Measurements from ENCODE around the gene NANP. TPM values are rescaled to one million over a fixed set of nuclear protein-coding genes. Genes with fewer than 3 reads are reported as not detected.
"Not testable (repeated sequence)": the region's sequence is repeated elsewhere in the genome, so short reads cannot be mapped to it uniquely, and the experiment has no call there.

The NANP gene
- total RNA-seq, 4 donors from 2014 or later = 5.0 to 7.7 (median 5.6) TPM

GRCh38 chr20:25659999-25660398 is 36.2 kb upstream of the NANP start:
- no peak overlapping the region for H3K4me3 ChIP-seq

GRCh38 chr20:25654487-25654886 is 30.7 kb upstream of the NANP start:
- Histone ChIP-seq H3K4me3 (no peak overlapping the region), H3K9me3 (no peaks in the 10 kb centered on the region), H3K27me3 (no peaks in the 10 kb centered on the region), H3K27ac (no peak overlapping the region), H3K36me3 (peaks cover 0 to 19% of the 10 kb centered on the region in 2 donors), H3K4me1 (no peaks in the 10 kb centered on the region)
- TF ChIP-seq, protein P1, sequence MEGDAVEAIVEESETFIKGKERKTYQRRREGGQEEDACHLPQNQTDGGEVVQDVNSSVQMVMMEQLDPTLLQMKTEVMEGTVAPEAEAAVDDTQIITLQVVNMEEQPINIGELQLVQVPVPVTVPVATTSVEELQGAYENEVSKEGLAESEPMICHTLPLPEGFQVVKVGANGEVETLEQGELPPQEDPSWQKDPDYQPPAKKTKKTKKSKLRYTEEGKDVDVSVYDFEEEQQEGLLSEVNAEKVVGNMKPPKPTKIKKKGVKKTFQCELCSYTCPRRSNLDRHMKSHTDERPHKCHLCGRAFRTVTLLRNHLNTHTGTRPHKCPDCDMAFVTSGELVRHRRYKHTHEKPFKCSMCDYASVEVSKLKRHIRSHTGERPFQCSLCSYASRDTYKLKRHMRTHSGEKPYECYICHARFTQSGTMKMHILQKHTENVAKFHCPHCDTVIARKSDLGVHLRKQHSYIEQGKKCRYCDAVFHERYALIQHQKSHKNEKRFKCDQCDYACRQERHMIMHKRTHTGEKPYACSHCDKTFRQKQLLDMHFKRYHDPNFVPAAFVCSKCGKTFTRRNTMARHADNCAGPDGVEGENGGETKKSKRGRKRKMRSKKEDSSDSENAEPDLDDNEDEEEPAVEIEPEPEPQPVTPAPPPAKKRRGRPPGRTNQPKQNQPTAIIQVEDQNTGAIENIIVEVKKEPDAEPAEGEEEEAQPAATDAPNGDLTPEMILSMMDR (IDR thresholded peaks at IDR 0.05) = no peak
- TF ChIP-seq POLR2AphosphoS5 (IDR thresholded peaks at IDR 0.05) (no peak), POLR2A (IDR thresholded peaks at IDR 0.05) (no peak), EP300 (IDR thresholded peaks at IDR 0.05) (no peak)
- ATAC-seq = no peak

More at GRCh38 chr20:25659999-25660398, 36.2 kb upstream of the NANP start:
- Histone ChIP-seq H3K27ac (no peak overlapping the region), H3K4me1 (no peaks in the 10 kb centered on the region), H3K27me3 (no peaks in the 10 kb centered on the region), H3K9me3 (no peaks in the 10 kb centered on the region), H3K36me3 (peaks cover 0 to 16% of the 10 kb centered on the region in 2 donors)
- no peak for ATAC-seq
- no peak for TF ChIP-seq POLR2AphosphoS5 (IDR thresholded peaks at IDR 0.05)
- no peak for TF ChIP-seq EP300 (IDR thresholded peaks at IDR 0.05)
- TF ChIP-seq, protein P1 (IDR thresholded peaks at IDR 0.05) = no peak
- TF ChIP-seq POLR2A (IDR thresholded peaks at IDR 0.05) = no peak

DNA sequence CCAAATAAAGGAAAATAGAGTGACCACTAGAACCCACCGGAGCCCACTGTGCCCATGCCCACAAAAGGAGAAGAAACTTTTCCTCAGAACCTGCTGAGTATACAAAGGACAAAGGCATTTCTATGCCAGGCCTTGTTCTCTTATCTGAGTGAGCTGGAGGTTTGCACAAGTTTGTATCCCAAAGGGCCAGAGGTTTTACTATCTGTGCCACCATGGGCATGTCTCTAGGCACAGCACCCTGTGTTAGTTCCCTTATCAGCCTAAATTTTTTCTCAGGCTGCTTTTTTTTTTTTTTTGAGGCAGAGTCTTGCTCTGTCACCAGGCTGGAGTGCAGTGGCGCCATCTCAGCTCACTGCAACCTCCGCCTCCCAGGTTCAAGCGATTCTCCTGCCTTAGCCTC is 29.1 kb upstream of the NANP start:
- H3K36me3 ChIP-seq = peaks cover 0 to 28% of the 10 kb centered on the region in 2 donors
- not testable (repeated sequence) for H3K4me1 ChIP-seq, H3K27me3 ChIP-seq, H3K4me3 ChIP-seq, H3K27ac ChIP-seq, H3K9me3 ChIP-seq, ATAC-seq
- 100% methylated on average over 1 to 2 of the region's 4 CpGs for WGBS, 2 donors (ENCODE audit: low coverage in 1 of 2)

- H3K36me3 ChIP-seq = peaks cover 0 to 62% of the 10 kb centered on the region in 2 donors
These were observed 21.0 kb upstream of the NANP start for GRCh38 chr20:25644814-25645213.

GRCh38 chr20:25643716-25644115 is 19.9 kb upstream of the NANP start:
- Histone ChIP-seq H3K9me3 (no peaks in the 10 kb centered on the region), H3K4me3 (no peak overlapping the region), H3K27ac (no peak overlapping the region), H3K27me3 (no peaks in the 10 kb centered on the region), H3K4me1 (no peaks in the 10 kb centered on the region), H3K36me3 (peaks cover 0 to 62% of the 10 kb centered on the region in 2 donors)
- no peak for ATAC-seq
- TF ChIP-seq POLR2AphosphoS5 (IDR thresholded peaks at IDR 0.05) (no peak), POLR2A (IDR thresholded peaks at IDR 0.05) (no peak), EP300 (IDR thresholded peaks at IDR 0.05) (no peak)
- TF ChIP-seq, protein P1 (IDR thresholded peaks at IDR 0.05) = no peak

More at GRCh38 chr20:25644814-25645213, 21.0 kb upstream of the NANP start:
- no peak overlapping the region for H3K27ac ChIP-seq
- WGBS, 2 donors (ENCODE audit: low coverage in 1 of 2) = 85 to 98% methylated on average over 1 to 3 of the region's 3 CpGs
- ATAC-seq = no peak
- no peak overlapping the region for H3K4me3 ChIP-seq
- H3K4me1 ChIP-seq = no peaks in the 10 kb centered on the region
- no peaks in the 10 kb centered on the region for H3K9me3 ChIP-seq
- no peak for TF ChIP-seq POLR2A (IDR thresholded peaks at IDR 0.05)
- TF ChIP-seq POLR2AphosphoS5 (IDR thresholded peaks at IDR 0.05) = no peak
- no peak for TF ChIP-seq EP300 (IDR thresholded peaks at IDR 0.05)
- TF ChIP-seq, protein P1 (IDR thresholded peaks at IDR 0.05) = no peak
- no peaks in the 10 kb centered on the region for H3K27me3 ChIP-seq

DNA sequence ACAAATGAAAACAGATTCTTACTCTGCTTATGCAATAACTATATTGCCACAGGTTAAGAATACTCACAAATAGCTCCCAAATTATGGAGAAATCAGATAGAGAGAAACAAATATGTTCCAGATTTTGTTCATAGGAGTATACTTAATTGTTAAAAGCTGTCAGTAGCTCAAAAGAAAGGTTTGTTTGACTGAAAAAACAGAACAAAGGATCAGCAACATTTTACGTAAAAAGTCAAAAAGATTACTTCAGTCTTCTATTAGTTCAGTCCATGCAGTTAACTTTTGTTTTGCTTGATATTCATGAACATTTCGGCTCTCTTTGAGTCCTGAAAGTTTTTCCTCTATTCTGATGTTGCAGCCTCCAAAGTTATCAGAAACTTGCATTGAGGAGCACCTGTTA is 13.4 kb upstream of the NANP start:
- 90 to 92% methylated on average over 2 of the region's 2 CpGs for WGBS, 2 donors (ENCODE audit: low coverage in 1 of 2)
- no peaks in the 10 kb centered on the region for H3K4me1 ChIP-seq
- no peak overlapping the region for H3K27ac ChIP-seq
- peaks cover 0 to 35% of the 10 kb centered on the region in 2 donors for H3K36me3 ChIP-seq
- no peak overlapping the region for H3K4me3 ChIP-seq
- H3K9me3 ChIP-seq = no peaks in the 10 kb centered on the region
- no peaks in the 10 kb centered on the region for H3K27me3 ChIP-seq
- no peak for ATAC-seq
- TF ChIP-seq, protein P1 (IDR thresholded peaks at IDR 0.05) = no peak
- no peak for TF ChIP-seq POLR2A (IDR thresholded peaks at IDR 0.05)
- no peak for TF ChIP-seq POLR2AphosphoS5 (IDR thresholded peaks at IDR 0.05)
- TF ChIP-seq EP300 (IDR thresholded peaks at IDR 0.05) = no peak

Measured in gastroesophageal sphincter (tissue), 4 donors.